Measurements from ENCODE around the gene KRT79.

GRCh38 chr12:52835271-52836041, 1.3 kb upstream of the KRT79 start:
- TF ChIP-seq, protein P1, sequence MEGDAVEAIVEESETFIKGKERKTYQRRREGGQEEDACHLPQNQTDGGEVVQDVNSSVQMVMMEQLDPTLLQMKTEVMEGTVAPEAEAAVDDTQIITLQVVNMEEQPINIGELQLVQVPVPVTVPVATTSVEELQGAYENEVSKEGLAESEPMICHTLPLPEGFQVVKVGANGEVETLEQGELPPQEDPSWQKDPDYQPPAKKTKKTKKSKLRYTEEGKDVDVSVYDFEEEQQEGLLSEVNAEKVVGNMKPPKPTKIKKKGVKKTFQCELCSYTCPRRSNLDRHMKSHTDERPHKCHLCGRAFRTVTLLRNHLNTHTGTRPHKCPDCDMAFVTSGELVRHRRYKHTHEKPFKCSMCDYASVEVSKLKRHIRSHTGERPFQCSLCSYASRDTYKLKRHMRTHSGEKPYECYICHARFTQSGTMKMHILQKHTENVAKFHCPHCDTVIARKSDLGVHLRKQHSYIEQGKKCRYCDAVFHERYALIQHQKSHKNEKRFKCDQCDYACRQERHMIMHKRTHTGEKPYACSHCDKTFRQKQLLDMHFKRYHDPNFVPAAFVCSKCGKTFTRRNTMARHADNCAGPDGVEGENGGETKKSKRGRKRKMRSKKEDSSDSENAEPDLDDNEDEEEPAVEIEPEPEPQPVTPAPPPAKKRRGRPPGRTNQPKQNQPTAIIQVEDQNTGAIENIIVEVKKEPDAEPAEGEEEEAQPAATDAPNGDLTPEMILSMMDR (IDR thresholded peaks at IDR 0.05; ENCODE audit: insufficient read depth, low read length): no peak
- TF ChIP-seq POLR2AphosphoS5 (IDR thresholded peaks at IDR 0.05; ENCODE audit: low read depth): no peak
- TF ChIP-seq SPI1 (IDR thresholded peaks at IDR 0.05; ENCODE audit: borderline replicate concordance, low read depth): no peak
